Posterior vena cava (tissue), 2 donors: ENCODE measurements around the gene TNFRSF4. TPM values are rescaled to one million over a fixed set of nuclear protein-coding genes. Genes with fewer than 3 reads are reported as not detected.
A peak's percentile ranks its signal among the peaks of the same experiment; 100 is the strongest.

ENCODE experiments used
- DNase-seq: peaks from one replicate; pipeline ENCODE4 v3.0.0-alpha.2; 2020; ENCODE audit warnings: low spot score
- intact Hi-C, 2 donors: fragments of 100-400 bp; cut with DNase I; formaldehyde crosslinking; loops; one replicate each; pipeline versions ENCODE4 v1.14.1 to v1.14.2; 2022 to 2023
- total RNA-seq, 2 donors: library from RNA; stranded (reverse); fragmentation: NEBNext Ultra II Directional; extraction: Animal tissue kit (Norgen Biotek cat#: 25700); gene quantifications; one replicate each; pipeline ENCODE4 v1.2.1, GENCODE V29; 2021
- donor health status: DM: yes; HTN: yes; CAD: no.
- donor health status: DM: yes; HTN: yes; CAD: no.

TNFRSF4 gene
- total RNA-seq, 2 donors from 2014 or later: 2.0 to 2.8 TPM

DNA sequence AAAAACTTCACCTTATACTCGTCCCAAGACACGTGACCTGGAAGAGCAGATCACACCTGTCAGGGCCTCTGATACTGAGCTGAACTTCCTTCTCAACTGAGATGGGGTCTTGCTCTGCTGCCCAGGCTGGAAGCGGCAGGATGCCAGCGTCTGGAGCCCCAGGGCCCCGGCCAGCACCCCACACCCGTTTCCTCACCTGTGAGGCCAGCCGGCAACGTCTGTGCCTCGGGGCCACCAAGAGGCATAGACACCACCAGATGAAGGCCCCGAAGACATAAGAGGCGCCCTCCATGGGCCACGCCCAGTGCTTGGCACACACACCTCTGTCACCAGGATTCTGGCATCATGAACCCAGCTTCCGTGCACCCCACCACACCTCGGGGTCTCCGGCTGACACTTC is 9.4 kb upstream of the TNFRSF4 start:
- intact Hi-C loops: loop anchor here in 1 of 2 donors (2.0 kb wide), 1 partner anchor 65 kb away; no protein-coding TSS in a partner anchor
- DNase-seq: no peak

DNA sequence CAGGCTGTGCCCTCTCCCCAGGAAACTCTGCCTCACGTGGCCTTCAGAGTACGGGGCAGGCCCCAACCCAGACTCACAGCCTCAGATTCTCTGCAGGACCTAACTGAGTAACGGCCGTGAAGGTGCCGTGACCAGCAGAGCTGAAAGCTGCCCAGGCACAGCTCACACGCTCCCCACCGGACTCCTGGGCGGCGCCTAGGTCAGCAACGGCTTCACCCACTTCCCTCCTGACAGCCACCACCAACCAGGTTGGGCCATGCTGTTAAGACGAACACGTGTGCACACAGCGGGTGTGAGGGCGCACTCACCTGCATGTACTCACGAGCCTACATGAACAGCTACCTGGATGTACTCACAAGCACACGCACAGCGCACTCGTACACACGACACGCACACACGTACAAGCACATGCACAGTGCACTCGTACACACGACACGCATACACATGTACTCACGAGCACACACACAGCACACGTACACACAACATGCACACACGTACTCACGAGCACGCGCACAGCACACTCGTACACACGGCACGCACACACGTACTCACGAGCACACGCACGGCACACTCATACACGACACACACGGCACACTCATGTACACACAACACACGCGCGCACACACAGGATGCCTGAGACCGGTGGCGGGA is 8.7 kb upstream of the TNFRSF4 start:
- no peak for DNase-seq
- intact Hi-C loops: loop anchor here in 1 of 2 donors (2.0 kb wide), 1 partner anchor 66 kb away; no protein-coding TSS in a partner anchor

DNA sequence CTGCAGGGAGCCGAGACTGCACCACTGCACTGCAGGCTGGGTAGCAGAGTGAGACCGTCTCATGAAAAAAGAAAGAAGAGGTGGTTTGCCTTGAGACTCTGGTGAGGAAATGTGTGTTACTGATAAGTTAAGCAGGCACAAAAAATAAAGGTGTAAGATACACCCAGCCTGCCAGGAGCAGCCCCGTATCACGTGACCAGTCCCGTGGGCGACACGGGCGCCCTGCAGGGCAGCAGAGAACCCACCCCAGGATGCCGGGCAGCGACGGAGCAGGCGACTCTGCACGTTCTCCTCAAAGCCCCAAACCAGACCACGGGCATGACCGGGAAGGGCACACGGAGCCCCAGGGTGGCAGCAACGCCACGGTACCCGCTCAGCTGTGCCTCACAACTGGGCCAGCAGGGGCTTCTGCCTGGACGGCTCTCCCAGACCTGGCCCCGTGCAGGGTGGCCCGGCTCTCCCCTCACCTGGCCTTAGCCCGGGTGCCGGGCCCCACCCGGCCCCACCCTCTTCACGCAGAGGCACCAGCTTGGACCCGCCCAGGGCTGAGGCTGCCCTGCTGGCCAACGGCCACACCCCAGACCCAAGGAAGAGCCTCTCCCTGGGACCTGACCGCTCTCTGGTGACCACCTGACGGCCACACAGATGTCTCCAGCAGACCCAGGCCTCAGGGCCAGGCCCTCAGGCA is 8.1 kb upstream of the TNFRSF4 start:
- no peak for DNase-seq
- intact Hi-C loops: loop anchor here in 1 of 2 donors (2.0 kb wide), 1 partner anchor 67 kb away; no protein-coding TSS in a partner anchor

DNA sequence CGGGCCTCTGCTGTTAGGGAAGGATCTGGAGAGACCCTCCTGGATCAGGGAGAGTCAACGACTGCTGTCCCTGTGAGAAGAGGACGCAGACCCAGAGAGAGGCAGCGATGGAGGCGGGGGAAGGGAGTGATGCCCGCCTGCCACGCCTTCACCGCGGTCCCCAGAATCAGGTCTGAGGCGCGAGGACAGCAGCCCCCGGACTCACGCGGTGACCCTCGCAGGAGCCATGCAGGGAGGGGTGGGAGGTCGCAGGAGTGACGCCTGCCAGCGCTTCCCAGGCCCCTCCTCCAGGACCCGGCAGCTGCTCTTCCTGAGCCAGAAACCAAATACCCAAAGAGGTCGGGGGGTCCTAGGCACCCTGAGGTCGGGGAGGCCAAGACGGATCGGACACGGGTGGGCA is 6.2 kb upstream of the TNFRSF4 start:
- intact Hi-C loops: no loop called here
- no peak for DNase-seq

DNA sequence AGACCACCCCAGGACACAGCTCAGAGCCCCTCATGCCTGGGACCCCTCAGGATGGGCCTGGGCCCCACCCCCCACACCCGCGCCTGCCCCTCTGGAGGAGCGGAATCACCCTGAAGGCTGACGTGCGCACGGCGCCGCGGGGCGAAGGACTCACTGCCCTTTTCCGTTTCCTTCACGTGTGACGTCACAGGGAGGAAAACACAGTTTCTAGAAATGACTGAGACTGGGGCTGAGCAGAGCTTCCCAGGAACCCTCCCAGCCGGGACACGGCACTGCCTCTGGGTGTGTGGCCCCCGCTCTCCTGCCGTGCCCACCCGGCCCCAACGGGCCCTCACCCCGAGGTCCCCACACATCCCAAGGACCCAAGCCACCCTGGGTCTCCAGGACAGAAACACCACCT is 5.4 kb upstream of the TNFRSF4 start:
- intact Hi-C loops: no loop called here
- DNase-seq: no peak

GRCh38 chr1:1218524-1219200 is 4.7 kb upstream of the TNFRSF4 start:
- no peak for DNase-seq
- intact Hi-C loops: no loop called here

- intact Hi-C loops: no loop called here
- DNase-seq: no peak
Observed at GRCh38 chr1:1217621-1218523, 3.9 kb upstream of the TNFRSF4 start.

- intact Hi-C loops: no loop called here
- no peak for DNase-seq
Observed at GRCh38 chr1:1216770-1217620, 3.0 kb upstream of the TNFRSF4 start.

- DNase-seq: no peak
- intact Hi-C loops: no loop called here
Observed at GRCh38 chr1:1215881-1216605, 2.1 kb upstream of the TNFRSF4 start.

GRCh38 chr1:1215080-1215676 is 1.2 kb upstream of the TNFRSF4 start:
- DNase-seq: no peak
- intact Hi-C loops: no loop called here

DNA sequence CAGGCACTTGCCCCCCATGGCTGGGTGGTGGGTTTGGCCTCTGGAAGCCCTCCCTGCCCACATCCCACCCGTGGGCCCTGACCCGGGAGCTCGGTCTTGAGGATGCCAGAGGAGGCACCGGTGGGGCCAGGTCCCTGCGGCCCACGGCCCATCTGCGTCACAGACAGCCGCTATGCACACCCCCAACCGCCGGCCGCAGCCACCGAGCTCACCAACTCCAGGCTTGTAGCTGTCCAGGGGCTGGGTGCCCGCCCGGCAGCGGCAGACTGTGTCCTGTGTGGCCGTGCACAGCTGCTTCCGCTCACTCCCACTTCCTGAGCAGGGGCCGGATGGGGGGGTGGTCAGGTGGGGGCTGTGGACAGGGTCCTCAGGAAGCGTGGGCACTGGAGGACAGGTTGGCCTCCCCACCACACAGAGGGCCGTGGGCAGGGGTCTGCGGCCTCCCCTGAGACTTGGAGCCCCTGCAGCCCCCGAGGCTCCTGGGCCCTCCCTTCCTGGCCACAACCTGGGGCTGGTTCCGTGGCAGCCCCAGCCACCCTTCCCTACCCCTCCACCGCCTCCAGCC is 1.1 kb downstream of the TNFRSF4 start:
- no peak for DNase-seq
- intact Hi-C loops: no loop called here

DNA sequence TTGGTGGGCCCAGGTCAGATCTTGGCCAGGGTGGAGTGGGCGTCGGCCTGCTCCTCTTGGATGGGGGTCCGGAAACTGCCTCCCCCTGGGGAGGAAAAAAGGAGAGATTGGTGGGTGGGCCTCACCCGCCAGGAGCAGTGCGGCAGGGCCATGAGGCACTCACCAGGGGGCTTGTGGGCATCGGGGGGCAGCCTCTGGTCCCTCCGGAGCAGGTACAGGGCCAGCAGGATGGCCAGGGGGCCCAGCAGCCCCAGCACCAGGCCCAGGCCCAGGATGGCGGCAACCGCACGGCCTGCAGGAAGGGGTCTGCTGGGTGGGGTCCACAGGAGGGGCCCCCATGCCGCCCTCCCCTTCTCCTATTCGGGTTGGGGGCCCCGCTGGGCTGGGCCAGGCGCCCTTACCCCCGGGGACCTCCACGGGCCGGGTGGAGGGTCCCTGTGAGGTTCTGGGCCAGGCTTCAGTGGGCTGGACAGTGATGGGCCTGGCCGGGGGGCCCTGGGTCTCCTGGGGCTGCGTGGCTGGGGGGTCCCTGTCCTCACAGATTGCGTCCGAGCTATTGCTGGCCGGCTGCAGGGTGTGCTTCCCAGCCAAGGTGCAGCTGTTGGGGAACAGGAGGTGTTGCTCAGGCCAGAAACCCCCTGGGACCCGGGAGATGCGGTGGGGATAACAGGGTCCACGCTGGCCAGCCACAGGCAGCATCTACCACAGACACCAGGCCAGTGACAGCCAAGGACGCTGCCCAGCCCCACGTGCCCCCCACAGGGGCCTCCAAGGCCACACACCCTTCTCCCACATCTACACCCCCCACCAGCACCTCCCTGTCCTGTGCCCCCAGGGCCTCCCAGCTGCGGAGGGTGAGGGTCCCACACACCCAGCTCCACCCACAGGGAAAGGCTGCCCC is 2.2 kb downstream of the TNFRSF4 start:
- no peak for DNase-seq

DNA sequence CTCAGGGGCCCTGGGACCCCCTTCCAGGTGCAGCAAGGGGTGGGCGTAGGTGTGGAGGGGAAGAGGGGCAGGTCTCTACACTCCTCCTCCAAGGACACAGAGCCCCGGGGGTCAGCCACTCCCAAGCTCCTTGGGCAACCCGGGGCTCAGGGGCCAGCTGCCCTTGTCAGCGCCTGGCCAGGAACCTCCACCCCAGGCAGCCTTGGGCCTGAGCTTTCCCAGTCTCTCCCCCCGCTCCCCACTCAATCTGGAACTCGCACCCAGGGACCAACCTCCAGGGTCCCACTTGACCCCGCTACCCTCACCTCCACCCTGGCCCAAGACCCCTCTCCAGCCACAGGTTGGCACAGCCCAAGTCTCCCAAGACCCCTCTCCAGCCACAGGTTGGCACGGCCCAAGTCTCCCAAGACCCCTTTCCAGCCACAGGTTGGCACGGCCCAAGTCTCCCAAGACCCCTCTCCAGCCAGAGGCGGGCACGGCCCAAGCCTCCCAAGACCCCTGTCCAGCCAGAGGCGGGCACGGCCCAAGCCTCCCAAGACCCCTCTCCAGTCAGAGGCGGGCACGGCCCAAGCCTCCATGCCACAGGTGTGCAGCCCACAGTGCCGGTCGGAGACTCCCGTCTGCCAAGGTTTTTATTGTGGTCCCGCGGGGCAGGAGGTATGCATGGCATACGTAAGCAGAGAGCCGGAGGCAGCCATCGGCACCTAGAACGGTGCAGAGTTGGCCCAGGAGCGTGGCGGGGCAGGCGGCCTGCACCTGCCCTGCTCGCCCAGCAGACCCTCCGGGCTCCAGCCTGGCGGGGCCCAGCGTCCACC is 3.0 kb downstream of the TNFRSF4 start:
- intact Hi-C loops: no loop called here
- DNase-seq: peak; percentile 62

More for the DNA sequence above, 2.2 kb downstream of the TNFRSF4 start:
- intact Hi-C loops: no loop called here

DNA sequence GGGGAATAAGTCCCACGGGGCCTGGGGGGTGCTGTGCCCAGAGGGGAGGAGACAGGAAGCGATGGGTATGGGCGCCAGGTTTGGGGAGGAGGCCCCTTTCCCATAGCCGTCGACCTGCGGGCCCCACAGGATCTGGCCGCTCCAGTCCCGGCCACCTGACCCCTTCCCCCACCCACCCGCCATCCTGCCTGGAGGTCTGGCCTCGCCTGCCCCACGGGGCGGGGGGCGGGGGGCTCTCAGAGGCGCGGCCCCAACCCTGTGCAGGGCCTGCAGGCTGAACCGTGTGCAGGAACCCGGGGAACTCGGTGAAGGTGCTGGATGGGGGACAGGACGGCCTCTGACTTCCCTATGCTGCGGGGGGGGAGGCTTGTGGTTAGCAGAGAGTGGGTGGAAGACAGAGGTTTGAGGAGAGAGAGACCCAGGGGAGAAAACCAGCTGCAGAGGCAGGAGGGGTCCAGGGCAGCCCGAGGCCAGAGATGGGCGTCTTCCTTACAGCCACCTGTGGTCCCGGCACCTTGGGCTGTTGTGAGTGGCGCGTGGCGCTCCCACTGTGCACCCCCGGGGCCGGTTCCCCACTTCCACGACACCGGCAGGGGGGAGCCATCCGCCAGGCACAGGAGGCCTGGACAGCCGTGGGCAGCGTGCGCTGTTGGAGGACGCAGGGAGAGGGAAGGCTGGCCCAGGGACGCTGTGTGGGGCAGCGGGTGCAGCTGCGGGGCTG is 5.1 kb downstream of the TNFRSF4 start:
- intact Hi-C loops: no loop called here
- DNase-seq: peak; percentile 80

DNA sequence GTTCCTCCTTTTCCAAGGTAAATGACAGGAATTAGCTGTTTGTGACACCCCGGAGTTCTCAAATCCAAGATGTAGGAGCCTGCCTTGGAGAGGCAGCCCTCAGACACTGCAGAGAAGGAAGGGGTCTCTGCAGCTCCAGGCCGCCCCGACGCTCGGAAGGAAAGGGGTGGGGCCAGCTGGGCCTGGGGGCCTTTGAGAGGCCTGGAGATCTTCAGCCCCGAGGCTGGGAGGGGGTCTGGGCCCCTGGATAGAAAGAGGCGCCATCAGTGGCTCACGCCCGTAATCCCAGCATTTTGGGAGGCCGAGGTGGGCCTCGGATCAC is 6.4 kb downstream of the TNFRSF4 start:
- intact Hi-C loops: no loop called here
- DNase-seq: peak; percentile 69
